Adrenal gland (tissue), 5 donors: ENCODE data around the gene TTF2.

Source experiments
- POLR2A ChIP-seq, 2 donors: fragments of 450-650 bp; IDR thresholded peaks; one replicate each; pipeline ENCODE4 v1.6.1; 2017; ENCODE audit warnings: antibody characterized with exemption in 2 of 2, mild to moderate bottlenecking in 2 of 2, moderate library complexity in 1 of 2
- TF ChIP-seq, protein P1 (sequence below), 6 experiments: fragments of 450-650 bp in 4 of 6; fragments of 200-600 bp in 2 of 6; sonication (generic) in 1 of 6; IDR thresholded peaks; 1 replicate in 5 of 6; 2 replicates in 1 of 6; pipeline versions ENCODE4 v1.5.1 to v1.8.0; 2016 to 2021; ENCODE audit warnings: antibody characterized with exemption in 6 of 6, mild to moderate bottlenecking in 2 of 6, moderate library complexity in 1 of 6
- donor health status: DM: no; HTN: no; CAD: no.

DNA sequence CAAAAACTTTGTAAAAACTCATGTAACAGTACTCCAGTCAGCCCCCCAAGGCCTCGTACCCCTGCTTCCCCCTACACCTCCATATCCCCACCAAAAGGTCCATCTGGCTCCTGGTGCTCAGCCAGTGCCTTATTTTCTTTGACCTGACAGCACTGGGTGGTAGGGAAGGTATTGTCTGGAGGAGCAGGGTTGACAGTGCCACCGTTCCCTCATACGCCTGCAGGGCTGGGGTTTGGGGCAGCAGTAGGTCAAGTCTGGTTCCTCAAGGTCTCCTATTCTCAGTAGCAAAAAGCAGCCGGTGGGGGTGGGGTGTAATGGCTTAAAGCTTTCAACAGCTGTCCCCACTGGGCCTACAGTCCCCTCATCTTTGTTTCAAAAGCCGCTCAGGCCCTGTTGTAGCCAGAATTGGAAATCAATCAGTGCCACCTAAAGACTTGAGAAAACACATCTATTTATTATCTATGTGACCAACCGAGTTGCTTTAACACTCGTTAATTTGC, 25.3 kb upstream of the TTF2 start:
- TF ChIP-seq, protein P1, sequence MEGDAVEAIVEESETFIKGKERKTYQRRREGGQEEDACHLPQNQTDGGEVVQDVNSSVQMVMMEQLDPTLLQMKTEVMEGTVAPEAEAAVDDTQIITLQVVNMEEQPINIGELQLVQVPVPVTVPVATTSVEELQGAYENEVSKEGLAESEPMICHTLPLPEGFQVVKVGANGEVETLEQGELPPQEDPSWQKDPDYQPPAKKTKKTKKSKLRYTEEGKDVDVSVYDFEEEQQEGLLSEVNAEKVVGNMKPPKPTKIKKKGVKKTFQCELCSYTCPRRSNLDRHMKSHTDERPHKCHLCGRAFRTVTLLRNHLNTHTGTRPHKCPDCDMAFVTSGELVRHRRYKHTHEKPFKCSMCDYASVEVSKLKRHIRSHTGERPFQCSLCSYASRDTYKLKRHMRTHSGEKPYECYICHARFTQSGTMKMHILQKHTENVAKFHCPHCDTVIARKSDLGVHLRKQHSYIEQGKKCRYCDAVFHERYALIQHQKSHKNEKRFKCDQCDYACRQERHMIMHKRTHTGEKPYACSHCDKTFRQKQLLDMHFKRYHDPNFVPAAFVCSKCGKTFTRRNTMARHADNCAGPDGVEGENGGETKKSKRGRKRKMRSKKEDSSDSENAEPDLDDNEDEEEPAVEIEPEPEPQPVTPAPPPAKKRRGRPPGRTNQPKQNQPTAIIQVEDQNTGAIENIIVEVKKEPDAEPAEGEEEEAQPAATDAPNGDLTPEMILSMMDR (IDR thresholded peaks at IDR 0.05): no peak
- TF ChIP-seq POLR2A (IDR thresholded peaks at IDR 0.05): no peak
